Epithelial cell of esophagus (primary cell): ENCODE data around the gene UGT1A8.

Experiments
- DNase-seq: peaks from one replicate; pipeline ENCODE4 v3.0.0; 2010; ENCODE audit warnings: low read depth
- H3K4me3 ChIP-seq: 2 replicates; pipeline ENCODE4 v1.5.1; 2011; ENCODE audit warnings: mild to moderate bottlenecking, low read length, control low read depth
- TF ChIP-seq, protein P1 (sequence below): IDR thresholded peaks from 2 replicates; pipeline ENCODE4 v1.5.1; 2011; ENCODE audit warnings: low read depth, mild to moderate bottlenecking, low read length, control low read depth, inconsistent platforms; ENCODE audit not compliant: insufficient read depth; ENCODE audit errors: missing control alignments

UGT1A8 gene

GRCh38 chr2:233658610-233659009, 41.2 kb downstream of the UGT1A8 start:
- TF ChIP-seq, protein P1, sequence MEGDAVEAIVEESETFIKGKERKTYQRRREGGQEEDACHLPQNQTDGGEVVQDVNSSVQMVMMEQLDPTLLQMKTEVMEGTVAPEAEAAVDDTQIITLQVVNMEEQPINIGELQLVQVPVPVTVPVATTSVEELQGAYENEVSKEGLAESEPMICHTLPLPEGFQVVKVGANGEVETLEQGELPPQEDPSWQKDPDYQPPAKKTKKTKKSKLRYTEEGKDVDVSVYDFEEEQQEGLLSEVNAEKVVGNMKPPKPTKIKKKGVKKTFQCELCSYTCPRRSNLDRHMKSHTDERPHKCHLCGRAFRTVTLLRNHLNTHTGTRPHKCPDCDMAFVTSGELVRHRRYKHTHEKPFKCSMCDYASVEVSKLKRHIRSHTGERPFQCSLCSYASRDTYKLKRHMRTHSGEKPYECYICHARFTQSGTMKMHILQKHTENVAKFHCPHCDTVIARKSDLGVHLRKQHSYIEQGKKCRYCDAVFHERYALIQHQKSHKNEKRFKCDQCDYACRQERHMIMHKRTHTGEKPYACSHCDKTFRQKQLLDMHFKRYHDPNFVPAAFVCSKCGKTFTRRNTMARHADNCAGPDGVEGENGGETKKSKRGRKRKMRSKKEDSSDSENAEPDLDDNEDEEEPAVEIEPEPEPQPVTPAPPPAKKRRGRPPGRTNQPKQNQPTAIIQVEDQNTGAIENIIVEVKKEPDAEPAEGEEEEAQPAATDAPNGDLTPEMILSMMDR: no peak
- H3K4me3 ChIP-seq: no peak overlapping the region
- DNase-seq: no peak

DNA sequence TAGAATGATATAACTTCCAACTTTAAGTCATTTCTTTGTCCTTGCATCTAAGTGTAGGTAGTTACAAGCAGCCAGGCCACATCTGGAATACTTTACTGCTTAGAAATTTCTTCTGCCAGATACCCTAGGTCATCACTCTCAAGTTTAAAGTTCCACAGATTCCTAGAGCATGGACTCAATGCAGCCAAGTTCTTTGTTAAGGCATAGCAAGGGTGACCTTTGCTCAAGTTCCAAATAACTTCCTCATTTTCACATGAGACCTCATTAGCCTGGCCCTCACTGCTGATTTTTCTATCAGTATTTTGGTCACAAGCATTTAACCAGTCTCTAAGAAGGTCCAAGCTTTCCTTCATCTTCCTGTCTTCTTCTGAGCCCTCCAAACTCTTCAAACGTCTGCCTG, 46.5 kb downstream of the UGT1A8 start:
- TF ChIP-seq, protein P1: no peak
- no peak overlapping the region for H3K4me3 ChIP-seq
- no peak for DNase-seq

DNA sequence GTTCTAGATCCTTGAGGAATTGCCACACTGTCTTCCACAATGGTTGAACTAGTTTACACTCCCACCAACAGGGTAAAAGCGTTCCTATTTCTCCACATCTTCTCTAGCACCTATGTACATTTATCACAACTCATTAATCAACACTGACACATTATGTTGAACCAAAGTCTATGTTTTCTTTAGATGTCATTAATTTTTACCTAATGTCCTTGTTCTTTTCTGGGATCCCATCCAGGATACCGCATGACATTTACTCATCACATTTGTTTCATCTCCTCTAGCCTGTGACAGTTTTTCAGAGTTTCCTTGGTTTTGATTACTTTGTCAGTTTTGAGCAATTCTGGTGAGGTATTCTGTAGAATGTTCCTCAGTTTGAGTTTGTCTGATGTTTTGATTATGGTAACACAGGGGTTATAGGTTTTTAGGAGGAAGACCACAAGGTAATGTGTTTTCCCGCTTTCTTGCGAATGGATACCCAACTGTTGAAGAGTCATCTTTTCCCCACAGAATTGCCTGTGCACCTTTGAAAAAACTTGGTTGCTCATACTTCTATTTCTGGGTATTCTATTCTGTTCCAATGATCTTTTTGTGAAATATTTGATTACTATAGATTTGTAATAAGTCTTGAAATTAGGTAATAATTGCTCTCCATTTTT, 51.3 kb downstream of the UGT1A8 start:
- no peak for DNase-seq

GRCh38 chr2:233671290-233672161, 54.1 kb downstream of the UGT1A8 start, which contains the start of gene UGT1A9:
Gene UGT1A9 (plus strand): TSS chr2:233671898. CDS start chr2:233671935, 37 bp downstream.
- DNase-seq: no peak
- TF ChIP-seq, protein P1: no peak
- no peak within 1 kb of the TSS for H3K4me3 ChIP-seq

More for the DNA sequence above, 51.3 kb downstream of the UGT1A8 start:
- no peak overlapping the region for H3K4me3 ChIP-seq
- TF ChIP-seq, protein P1: no peak

DNA sequence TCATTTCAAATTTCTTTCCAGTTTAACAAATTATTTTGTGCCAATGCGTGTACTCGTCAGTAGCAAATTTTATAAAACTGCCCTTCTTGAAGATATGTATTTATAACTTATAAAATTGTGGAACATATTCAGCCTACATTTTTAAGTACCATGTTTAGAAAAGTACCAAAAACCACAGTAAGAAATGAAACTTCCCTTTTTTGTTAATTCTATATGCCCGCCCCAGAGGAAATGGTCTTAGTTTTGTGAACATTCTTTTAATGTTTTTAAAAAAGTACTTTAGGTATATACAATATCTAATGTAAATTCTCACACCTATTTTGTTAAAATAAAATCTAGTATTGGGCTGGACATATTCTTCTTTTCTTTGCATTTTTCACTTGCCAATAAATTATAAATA, 55.5 kb downstream of the UGT1A8 start:
- TF ChIP-seq, protein P1: no peak
- no peak for DNase-seq
- H3K4me3 ChIP-seq: no peak overlapping the region

GRCh38 chr2:233673896-233674295, 56.5 kb downstream of the UGT1A8 start:
- no peak for DNase-seq
- TF ChIP-seq, protein P1: no peak

More at GRCh38 chr2:233673896-233674295, 56.5 kb downstream of the UGT1A8 start:
- H3K4me3 ChIP-seq: no peak overlapping the region
